GM08714 (cell line): ENCODE data around the gene CNTNAP2.

Experiments
- H3K4me3 ChIP-seq: fragments of 200-500 bp; sonication (Bioruptor generic); 2 replicates; pipeline ENCODE4 v1.5.1; 2014; ENCODE audit warnings: mild to moderate bottlenecking, low read length, inconsistent platforms
- ZNF274 ChIP-seq: IDR thresholded peaks from 2 replicates; pipeline ENCODE4 v1.6.1; 2012; ENCODE audit warnings: mild to moderate bottlenecking, low read depth, low read length

Gene CNTNAP2

DNA sequence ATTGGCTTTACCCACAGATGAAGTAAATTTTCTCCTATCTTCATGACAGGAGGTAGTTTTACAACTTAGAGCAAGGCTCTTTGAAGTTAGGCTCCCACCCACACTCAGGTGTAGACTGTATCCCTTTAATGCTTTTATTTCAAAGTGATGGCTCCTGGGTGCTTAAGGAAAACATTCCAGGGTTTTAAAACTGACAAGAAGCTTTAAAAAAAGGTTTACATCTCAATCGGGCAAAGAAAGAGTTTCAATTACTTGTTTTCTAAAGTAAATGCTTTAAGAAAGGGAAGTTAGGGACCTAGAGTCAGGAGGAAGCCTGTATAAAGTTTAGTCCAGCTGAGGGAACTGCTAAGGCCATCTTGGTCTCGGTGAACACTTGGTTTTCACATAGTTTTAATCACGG, 1320.1 kb downstream of the CNTNAP2 start:
- no peak overlapping the region for H3K4me3 ChIP-seq
- TF ChIP-seq ZNF274 = no peak

DNA sequence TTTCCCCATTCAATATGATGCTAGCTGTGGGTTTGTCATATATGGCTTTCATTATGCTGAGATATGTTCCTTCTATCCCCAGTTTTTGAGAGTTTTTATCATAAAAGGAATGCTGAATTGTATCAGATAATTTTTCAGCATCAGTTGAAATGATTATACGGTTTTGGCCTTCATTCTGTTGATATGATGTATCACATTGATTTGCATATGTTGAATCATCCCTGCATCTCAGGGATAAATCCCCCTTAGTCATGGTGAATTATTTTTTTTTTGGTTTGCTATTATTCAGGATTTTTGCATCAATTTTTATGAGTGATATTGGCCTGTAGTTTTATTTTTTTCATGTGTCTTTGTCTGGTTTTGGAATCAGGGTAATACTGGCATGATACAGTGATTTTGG, 1321.6 kb downstream of the CNTNAP2 start:
- no peak for TF ChIP-seq ZNF274
- H3K4me3 ChIP-seq = no peak overlapping the region

DNA sequence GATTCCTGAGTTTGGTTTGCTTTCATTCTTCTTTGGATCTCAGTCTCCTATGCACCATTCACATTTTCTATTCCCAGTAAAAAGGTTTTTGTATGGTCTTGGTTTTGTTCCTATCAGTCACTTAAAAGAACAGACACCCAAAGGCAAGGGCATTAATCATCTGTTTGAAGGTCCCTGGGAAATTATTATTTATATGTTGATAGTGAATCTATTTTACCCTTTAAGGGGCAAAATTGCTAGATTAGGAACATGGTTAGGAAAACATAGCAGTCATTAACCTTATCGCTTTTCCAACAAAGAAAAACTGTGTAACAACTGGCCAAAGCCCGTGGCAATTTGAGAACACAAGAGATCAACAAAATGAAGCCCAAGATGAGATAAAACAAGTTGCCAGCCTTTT, 1327.3 kb downstream of the CNTNAP2 start:
- TF ChIP-seq ZNF274 = no peak
- H3K4me3 ChIP-seq = no peak overlapping the region

DNA sequence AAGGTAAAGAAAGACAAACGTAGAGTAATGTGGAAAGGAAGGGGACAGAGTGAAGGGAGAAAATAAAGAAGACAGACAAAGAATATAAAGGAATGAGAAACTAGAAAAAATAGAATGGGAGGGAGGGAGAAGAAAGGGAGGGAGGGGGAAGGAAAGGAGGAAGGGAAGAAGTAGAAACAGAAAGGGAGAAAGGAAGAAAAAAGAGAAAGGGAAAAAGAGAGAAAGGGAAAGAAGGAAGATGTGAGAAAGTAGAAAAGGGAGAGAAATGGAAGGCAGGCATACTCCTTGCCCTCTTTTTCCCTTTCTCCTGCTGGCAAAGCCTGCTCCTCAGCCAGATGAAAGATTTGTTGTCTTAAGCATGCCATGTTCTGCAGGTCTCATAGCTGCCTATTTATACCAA, 1336.2 kb downstream of the CNTNAP2 start:
- TF ChIP-seq ZNF274 = no peak
- H3K4me3 ChIP-seq = no peak overlapping the region

DNA sequence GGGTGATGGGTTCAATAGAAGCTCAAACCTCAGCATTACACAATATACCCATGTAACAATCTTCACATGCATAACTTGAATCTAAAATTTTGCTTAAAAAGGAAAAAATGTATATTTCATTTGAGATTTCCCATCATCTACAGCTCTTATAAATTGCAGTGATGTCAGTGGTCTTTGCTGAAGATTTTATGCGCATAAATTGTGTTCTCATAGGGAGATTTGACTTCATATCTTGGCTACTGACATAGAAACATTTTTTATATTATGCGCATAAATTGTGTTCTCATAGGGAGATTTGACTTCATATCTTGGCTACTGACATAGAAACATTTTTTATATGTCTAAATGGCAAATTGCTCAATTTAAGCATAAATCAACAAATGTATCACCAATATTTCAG, 1348.6 kb downstream of the CNTNAP2 start:
- H3K4me3 ChIP-seq = no peak overlapping the region
- no peak for TF ChIP-seq ZNF274

DNA sequence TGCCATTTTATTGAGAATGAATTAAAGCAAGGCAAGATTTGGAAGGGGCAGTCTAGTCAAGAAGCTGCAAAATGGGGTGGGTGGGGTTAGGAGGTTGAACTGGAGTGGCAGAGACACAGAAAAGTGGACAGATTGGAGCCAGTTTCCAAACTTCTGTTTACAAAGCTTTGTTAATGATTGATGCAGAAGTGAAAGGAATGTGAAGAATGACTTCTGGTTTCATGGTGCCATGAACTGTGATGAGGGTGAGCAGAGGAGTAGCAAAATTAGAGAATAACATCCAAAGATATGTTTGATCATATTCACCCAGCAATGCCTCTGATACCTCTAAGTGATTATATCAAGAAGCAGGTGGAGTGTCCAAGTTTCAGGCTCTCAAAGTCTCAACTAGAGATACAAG, 1356.0 kb downstream of the CNTNAP2 start:
- no peak for TF ChIP-seq ZNF274
- H3K4me3 ChIP-seq = no peak overlapping the region

DNA sequence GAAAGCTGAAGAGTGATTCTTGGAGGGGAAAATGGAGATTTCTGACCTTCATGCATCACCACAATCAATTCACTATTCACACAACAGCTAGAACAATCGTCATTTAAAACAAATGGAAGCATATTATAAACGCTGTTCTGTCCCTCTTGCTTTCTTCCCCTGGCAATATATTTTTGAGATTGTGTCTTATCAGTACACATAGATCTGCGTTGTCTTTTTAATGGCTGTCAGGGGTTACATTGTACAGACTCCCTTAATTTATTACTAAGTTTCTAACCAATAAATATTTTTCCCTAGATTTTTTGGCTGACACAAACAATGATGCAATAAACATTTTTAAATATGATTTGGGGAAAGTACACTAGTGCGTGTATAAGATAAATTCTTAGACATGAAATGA, 1358.3 kb downstream of the CNTNAP2 start:
- no peak overlapping the region for H3K4me3 ChIP-seq
- no peak for TF ChIP-seq ZNF274

DNA sequence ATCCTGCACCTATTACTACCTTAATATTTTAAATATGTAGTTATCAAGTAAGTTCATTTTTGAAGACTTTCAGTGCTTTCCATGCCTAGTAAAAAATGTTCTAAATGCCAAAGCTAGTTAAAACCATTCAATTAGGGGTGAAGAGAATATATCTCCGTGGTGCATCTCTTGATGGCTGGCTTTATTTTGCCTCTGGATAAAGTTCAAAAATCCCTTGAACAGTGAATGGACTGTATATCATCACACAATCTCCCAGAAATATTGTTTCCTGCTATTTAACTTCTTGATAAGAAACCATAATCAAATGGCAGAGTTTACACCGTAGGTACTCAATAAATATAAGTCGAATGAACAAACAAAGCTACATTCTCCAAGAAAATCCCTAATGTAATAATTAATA, 1360.9 kb downstream of the CNTNAP2 start:
- no peak for TF ChIP-seq ZNF274
- no peak overlapping the region for H3K4me3 ChIP-seq

DNA sequence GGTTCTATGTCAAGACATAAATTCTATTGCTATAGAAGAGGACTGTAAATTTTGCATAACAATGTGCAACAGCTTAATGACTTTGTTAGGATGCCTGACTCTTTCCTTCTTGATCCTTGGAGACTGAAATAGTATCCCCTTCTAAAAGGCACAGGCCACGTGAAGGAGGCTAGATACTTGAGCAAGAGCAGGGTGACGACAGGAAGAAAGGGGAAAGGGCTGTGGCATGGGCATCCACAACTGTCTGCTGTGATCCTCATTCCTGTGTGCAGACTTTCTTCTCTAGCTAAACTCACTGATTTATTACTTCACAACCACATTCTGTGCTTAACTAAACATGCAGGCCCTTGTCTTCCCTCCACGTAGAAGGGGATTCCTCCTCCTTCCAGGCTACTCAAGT, 1362.2 kb downstream of the CNTNAP2 start:
- H3K4me3 ChIP-seq = no peak overlapping the region
- TF ChIP-seq ZNF274 = no peak

DNA sequence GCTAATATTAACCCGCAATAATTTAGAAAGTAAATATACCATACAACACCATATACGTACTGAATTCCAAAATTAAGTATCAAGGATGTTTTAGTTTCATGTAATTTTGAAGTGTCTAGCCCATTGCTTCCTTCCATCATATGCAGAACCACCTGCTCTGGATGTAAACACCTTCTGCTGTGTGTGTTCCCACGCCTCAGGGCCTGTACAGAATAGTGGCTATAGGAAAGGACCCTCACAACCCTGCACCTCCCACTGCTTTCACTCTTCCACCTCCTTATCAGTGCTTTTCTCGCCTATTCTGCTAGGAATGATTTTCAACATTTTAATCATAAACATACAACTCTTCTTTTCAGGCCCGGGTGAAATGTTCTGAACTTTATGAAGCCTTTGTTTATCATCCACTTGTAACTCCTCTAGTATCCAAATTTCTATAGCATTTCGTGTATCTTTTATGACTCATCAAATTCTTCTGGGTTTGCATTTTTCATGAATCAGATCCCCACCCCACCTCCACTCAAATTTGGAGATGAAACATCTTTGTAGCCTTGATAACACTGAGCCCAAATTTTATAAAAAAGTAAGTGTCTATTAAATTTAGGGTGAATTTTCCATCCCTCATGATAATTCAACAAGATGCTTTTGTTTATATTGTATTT, 1367.2 kb downstream of the CNTNAP2 start:
- no peak for TF ChIP-seq ZNF274
- no peak overlapping the region for H3K4me3 ChIP-seq

DNA sequence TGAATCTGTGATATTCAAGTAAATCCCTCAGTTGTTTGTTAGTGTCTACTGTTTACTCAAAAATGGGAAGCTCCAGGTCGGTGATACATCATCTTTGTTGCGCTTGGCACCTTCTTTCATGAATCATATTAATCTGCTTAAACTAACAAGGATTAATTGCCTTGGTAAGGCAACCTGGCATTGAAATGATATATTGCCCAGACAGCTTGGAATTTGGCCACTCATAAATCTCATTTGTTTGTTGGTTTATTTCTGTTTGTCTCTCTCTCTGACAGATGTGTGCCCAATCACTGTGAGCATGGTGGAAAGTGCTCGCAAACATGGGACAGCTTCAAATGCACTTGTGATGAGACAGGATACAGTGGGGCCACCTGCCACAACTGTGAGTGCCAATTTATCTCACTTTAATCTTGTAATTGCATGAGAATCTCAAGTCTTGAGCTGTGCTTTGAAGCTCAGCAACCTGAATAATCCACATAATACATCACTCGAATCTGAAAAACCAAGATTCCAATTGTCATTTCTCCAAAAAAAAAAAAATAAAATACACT, 1369.1 kb downstream of the CNTNAP2 start:
- H3K4me3 ChIP-seq = no peak overlapping the region
- TF ChIP-seq ZNF274 = no peak

DNA sequence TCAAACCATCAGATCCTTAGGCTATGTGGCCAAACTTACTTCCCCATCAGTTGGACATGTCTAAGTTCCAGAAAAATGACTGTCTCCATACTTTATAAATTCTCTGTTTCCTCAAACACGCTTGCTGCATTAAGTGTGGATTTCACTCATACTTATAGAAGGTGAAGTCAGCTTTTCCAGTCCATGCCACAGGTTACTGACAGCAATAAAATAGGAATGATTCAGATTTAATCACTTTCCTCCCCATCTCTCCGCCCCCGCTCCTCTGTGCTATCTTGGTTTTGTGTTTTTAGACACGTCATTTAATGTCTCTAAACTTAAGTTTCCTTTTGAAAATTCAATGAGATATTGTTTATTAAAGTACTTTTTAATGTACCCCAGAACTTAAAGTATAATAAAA, 1376.0 kb downstream of the CNTNAP2 start:
- H3K4me3 ChIP-seq = no peak overlapping the region
- no peak for TF ChIP-seq ZNF274

DNA sequence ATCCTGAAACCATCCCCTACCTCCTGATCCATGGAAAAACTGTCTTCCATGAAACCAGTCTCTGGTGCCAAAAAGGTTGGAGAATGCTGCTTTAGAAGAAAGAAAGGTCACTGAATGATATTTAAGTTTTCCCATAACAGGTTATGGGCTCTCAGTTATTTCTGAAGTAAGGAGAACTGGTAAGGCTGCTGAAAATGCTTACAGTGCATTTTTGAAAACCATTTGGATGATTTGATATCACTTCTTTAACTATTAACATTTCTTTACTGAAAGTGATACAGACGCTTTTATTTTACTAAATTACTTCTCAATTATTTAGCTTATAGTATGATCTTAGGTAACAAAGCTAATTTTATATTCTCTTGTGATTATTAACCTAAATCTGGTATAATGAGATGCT, 1379.6 kb downstream of the CNTNAP2 start:
- no peak overlapping the region for H3K4me3 ChIP-seq
- no peak for TF ChIP-seq ZNF274

DNA sequence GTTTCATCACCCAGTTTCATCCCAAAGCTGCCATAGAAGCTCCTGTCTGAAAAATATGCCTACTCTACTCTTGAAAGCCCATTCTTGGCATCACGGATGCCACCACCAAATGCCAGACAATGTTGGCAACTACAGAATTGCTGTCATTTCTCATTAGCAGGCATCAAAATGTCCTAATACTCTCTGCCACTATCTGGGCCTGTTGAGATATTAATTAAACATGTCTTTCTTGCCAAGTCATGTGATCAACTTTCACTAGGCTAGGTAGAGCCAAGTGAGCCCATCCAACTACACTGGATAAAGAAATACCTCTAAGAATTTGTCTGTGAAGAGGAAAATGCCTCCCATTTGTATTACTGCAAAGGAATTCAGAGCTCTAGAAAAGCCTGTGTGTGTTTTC, 1380.6 kb downstream of the CNTNAP2 start:
- H3K4me3 ChIP-seq = no peak overlapping the region
- TF ChIP-seq ZNF274 = no peak

DNA sequence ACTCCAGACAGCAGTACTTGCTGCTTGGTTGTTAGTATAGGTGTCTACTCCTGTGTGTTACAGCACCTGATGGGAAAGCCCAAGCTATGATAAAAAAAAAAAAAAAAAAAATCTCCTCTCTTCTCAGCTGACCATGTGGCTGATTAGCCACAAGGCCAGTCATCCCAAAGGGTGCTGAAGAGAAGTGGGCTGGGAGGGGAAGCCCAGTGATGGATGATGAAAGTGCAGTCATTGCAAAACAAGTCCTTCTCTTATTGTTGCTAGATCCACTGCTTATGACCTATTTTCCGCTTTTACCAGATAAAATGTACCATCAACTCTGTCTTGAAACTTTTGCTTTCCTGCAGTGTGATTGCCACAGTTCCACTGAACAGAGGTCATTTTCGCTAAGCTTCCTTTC, 1381.5 kb downstream of the CNTNAP2 start:
- no peak overlapping the region for H3K4me3 ChIP-seq
- no peak for TF ChIP-seq ZNF274

DNA sequence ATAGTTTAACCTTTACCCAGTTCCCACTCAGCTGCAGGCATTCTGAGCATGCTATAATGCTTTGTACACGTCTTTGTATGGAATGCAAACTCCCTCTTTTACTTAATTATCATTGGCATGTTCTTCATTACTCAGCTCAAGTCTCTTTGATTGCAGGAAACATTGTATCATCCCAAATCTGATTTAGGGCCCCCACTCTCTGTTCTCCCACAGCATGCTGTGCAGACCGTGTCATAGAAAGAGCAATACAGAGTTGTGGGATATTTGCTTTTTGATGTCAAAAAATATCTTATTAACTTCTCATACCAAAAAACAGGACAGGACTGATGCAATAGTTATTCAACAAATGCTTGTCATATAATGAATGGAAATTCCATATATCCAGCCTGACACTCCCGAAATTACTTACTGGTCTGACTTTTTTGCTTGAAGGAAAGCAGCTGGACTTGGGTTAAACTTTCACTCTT, 1392.5 kb downstream of the CNTNAP2 start:
- TF ChIP-seq ZNF274 = no peak
- H3K4me3 ChIP-seq = no peak overlapping the region

DNA sequence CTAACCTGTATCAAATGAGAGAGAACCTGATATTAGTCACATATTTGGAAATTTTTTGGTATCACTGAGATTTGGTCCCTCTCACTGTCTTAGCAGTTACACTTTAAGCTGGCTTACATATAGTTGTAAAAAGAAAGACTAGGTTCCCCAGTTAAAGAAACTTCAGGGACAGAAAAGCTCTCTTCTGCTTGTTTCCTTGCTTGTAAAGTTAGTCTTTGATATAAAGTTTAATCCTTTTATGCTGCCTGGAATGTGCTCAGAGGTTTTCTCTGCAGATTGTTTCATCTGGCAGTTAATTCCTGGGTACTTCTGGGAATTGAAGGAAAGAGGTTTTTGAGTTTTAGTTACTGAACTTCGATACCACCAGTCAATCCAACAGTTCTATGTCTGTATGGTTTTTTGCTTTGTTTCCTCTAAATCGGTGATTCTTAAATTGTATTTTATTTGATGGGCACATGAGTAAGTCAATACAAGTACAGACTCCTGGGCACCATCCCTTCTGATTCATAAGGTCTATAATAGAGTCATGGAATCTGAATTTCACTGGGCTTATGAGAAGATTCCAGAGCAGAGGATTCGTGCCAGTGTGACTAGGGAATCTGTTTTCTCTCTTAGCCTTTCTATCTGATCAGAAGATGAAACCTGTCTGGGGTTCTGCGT, 1393.1 kb downstream of the CNTNAP2 start:
- no peak overlapping the region for H3K4me3 ChIP-seq

More for the DNA sequence above, 1393.1 kb downstream of the CNTNAP2 start:
- no peak for TF ChIP-seq ZNF274
